ENCODE measurements around the gene JTB.
"Not testable (repeated sequence)": the region's sequence is repeated elsewhere in the genome, so short reads cannot be mapped to it uniquely, and the experiment has no call there.

- TF ChIP-seq CTCF, POLR2A, EP300 (IDR thresholded peaks at IDR 0.05): not testable (repeated sequence)
Measured at GRCh38 chr1:154012543-154012942, 35.1 kb upstream of the JTB start.

Measured in ovary (tissue), 3 donors.